Liver (tissue), 3 donors: ENCODE data around the gene SLC12A7.

ENCODE experiments used
- CTCF ChIP-seq: fragments of 150-350 bp; IDR thresholded peaks from 2 replicates; pipeline ENCODE4 v1.5.1; 2017; ENCODE audit warnings: improper control_type of control experiment, low read depth, low read length; ENCODE audit not compliant: missing input control
- EGR1 ChIP-seq, 2 donors: IDR thresholded peaks; 2 replicates each; pipeline ENCODE4 v1.6.1; 2016 to 2018; ENCODE audit warnings: antibody characterized with exemption in 2 of 2, low read depth in 2 of 2
- FOXA1 ChIP-seq: IDR thresholded peaks from 2 replicates; pipeline ENCODE4 v1.6.1; 2016; ENCODE audit warnings: antibody characterized with exemption
- GABPA ChIP-seq, 2 donors: IDR thresholded peaks in 1 of 2; conservative IDR thresholded peaks in 1 of 2; 2 replicates each; pipeline ENCODE4 v1.6.1; 2016; ENCODE audit warnings: antibody characterized with exemption in 2 of 2, mild to moderate bottlenecking in 1 of 2, moderate library complexity in 1 of 2
- JUND ChIP-seq, 2 donors: IDR thresholded peaks; 2 replicates each; pipeline ENCODE4 v1.6.1; 2016; ENCODE audit warnings: antibody characterized with exemption in 2 of 2
- MAX ChIP-seq: IDR thresholded peaks from 2 replicates; pipeline ENCODE4 v1.6.1; 2016; ENCODE audit warnings: antibody characterized with exemption
- REST ChIP-seq: IDR thresholded peaks from 2 replicates; pipeline ENCODE4 v1.6.1; 2016; ENCODE audit warnings: antibody characterized with exemption, mild to moderate bottlenecking
- TAF1 ChIP-seq: conservative IDR thresholded peaks from 2 replicates; pipeline ENCODE4 v1.6.1; 2016; ENCODE audit warnings: antibody characterized with exemption, mild to moderate bottlenecking
- ZBTB33 ChIP-seq: IDR thresholded peaks from 2 replicates; pipeline ENCODE4 v1.6.1; 2016; ENCODE audit warnings: antibody characterized with exemption
- donor health status: healthy.
- donor health status: healthy.

GRCh38 chr5:1001406-1002270, 110.2 kb downstream of the SLC12A7 start:
- TF ChIP-seq EGR1 (IDR thresholded peaks at IDR 0.05; ENCODE audit: low read depth in 2 of 2) (no peak), CTCF (no peak), REST (no peak), FOXA1 (no peak), TAF1 (no peak), GABPA (IDR thresholded peaks at IDR 0.05 in 1 of 2, conservative IDR thresholded peaks at IDR 0.05 in 1 of 2) (no peak), ZBTB33 (no peak), MAX (no peak), JUND (IDR thresholded peaks at IDR 0.05) (no peak)
